ENCODE measurements around the gene TAS2R13.

Gene TAS2R13

DNA sequence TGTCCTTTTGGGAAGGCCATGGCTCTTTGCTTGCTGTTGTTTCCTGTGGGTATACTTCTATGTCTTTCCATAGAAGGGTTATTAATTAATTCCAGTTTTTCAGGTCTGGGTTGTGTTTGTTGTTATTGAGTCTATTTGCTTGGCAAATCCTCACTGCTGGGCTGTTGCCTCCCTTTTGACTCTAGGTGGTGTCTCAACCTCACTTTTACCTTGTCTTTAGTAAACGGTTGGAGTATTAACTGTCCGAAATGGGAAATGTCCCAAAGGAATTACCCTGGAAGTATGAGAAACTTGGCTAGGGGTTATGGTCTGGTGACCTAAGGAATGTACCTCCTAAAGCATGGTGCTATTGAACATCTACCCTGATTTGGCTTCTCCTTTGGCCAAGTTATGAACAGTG is 42.0 kb downstream of the TAS2R13 start:
- no peak for DNase-seq (ENCODE audit: low spot score)

DNA sequence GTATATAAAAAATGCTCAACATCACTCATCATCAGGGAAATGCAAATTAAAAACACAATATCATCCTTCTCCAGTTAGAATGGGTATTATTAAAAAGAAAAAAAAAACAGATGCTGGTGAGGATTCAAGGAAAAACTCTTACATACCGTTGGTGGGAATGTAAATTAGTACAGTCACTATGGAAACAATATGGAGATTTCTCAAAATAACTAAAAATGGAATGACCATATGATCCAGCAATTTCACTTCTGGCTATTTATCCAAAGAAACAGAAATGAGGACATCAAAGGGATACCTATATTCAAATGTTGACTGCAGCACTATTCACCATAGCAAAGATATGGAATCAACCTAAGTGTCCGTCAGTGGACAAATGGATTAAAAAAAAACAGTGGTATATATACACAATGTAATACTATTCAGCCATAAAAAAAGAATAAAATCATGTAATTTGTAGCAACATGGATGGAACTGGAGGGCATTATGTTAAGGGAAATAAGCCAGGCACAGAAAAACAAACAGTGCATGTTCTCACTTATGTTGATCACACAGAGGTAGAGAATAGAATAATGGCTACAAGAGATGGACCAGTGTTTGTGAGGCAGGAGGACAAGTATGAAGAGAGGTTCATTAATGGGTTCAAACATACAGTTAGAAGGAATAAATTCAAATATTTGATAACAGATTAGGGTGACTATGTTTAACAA is 45.7 kb downstream of the TAS2R13 start:
- DNase-seq (ENCODE audit: low spot score): no peak

DNA sequence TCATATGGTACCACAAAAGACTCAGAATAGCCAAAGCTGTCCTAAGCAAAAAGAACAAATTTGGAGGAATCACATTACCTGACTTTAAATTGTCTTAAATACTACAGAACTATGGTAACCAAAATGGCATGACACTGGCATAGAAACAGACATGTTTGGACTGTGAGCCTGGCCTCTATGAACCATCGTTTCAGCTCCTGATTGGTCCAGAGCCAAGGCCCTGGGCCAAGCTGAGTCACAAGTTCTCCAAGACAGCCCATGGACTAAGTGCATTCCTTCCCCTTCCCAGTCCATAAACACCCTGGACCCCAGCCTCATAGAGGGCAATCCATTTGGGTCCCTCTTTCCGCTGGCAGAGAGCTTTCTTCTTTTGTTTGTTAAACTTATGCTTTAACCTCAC is 48.0 kb downstream of the TAS2R13 start:
- no peak for DNase-seq (ENCODE audit: low spot score)

All from left forelimb (tissue), 1 donor.